RCC 7860 (cell line): Measurements from ENCODE around the gene TAF3.
"Not testable (repeated sequence)": the region's sequence is repeated elsewhere in the genome, so short reads cannot be mapped to it uniquely, and the experiment has no call there.

Source experiments
- DNase-seq: peaks from one replicate; pipeline ENCODE4 v3.0.0-alpha.2; 2015; ENCODE audit warnings: low spot score
- FAIRE-seq: peaks from 2 replicates; lab custom pipeline; 2012; peaks lifted over from hg19 to GRCh38; lab: Jason Lieb, UNC

TAF3 gene, protein sequence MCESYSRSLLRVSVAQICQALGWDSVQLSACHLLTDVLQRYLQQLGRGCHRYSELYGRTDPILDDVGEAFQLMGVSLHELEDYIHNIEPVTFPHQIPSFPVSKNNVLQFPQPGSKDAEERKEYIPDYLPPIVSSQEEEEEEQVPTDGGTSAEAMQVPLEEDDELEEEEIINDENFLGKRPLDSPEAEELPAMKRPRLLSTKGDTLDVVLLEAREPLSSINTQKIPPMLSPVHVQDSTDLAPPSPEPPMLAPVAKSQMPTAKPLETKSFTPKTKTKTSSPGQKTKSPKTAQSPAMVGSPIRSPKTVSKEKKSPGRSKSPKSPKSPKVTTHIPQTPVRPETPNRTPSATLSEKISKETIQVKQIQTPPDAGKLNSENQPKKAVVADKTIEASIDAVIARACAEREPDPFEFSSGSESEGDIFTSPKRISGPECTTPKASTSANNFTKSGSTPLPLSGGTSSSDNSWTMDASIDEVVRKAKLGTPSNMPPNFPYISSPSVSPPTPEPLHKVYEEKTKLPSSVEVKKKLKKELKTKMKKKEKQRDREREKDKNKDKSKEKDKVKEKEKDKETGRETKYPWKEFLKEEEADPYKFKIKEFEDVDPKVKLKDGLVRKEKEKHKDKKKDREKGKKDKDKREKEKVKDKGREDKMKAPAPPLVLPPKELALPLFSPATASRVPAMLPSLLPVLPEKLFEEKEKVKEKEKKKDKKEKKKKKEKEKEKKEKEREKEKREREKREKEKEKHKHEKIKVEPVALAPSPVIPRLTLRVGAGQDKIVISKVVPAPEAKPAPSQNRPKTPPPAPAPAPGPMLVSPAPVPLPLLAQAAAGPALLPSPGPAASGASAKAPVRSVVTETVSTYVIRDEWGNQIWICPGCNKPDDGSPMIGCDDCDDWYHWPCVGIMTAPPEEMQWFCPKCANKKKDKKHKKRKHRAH

DNA sequence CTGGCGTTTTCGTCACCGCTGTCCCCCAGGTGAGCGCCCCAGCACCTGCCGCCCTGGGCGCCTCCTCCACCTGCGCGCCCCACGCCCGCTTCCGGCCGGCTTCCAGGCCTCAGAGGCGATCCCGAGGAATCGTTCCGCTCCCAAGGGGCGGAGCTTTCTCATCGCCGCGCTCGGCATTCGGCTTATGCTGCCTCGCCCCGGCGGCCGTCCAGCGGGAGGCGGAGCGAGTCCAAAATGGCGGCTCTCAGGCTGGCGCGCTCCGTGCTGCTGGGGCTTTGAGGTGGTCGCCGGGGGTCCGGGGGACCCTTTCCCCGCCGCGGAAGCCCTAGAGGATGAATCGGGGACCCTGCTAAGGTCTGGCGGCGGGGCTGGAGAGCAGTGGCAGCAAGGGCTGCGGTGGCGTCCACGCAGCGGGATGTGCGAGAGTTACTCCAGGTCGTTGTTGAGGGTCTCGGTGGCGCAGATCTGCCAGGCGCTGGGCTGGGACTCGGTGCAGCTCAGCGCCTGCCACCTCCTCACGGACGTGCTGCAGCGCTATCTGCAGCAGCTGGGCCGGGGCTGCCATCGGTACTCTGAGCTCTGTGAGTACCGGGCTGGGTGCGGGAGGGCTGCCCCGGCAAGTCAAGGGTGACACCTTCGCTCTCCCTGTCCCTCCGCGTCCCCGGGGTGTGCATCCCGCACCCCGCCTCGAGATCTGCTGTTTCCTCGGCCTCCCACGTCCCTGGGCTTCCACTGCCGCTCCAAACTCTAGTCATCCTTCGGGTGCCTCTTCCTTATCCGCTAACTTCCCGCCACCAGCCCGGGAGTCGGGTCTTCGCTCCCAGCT is at the start of gene TAF3:
TSS of gene TAF3 (plus strand) at position 211 of the 826 bp plus-strand sequence. CDS start at position 416, 205 bp downstream.
- peak; percentile 70 for DNase-seq
- no peak for FAIRE-seq

DNA sequence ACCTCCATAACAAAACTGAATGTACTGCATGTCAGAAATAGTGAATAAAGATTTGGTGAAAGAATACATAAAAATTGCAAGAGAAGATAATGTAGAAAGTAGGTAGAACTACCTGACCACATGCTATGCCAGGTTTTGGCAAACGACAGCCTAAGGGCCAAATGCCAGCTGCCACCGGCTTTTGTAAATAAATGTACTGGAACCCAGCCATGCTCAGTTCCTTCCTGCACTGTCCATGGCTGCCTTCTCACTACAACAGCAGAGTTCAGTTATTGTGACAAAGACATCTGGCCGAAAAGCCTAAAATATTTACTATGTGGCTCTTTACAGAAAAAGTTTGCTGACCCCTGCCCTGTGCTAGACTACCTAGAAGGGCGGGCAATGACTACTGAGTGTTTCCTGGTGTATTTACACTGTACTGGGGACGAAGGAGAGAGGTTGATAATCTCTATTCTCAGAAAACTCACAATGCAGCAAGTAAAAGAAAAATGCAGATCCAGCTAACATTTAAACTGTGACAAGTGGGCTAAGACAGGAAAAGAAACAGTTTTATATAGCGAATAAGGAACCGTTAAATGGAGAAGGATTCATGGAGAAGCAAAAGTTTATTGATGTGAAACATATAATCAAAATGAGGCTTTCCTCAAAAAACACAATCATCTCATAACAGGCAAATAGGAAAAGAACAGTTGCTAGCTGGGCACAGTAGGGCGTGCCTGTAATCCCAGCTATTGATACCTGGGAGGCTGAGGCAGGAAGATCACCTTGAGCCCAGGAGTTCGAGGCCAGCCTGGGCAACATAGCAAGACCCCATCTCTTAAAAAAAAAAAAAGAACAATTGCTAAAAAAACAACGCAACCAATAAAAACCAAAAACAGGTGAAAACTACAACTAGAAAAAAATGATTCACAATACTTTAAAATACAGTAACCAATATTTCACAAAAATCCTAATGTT is 44.2 kb upstream of the TAF3 start:
- FAIRE-seq (no peak), DNase-seq (no peak)

DNA sequence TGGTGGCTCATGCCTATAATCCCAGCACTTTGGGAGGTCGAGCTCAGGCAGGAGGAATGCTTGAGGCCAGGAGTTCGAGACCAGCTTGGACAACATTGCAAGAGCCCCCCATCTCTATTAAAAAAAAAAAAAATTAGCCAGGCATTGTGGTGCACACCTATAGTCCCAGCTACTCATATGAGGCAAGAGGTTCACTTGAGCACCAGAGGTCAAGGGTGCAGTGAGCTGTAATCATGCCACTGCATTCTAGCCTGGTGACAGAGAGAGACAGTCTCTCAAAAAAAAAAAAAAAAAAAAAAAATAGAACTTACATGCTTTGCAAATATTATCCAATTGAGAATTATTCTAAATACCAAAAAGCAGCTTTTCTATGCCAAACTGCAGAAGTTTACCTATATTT is 41.5 kb upstream of the TAF3 start:
- no peak for FAIRE-seq
- no peak for DNase-seq

DNA sequence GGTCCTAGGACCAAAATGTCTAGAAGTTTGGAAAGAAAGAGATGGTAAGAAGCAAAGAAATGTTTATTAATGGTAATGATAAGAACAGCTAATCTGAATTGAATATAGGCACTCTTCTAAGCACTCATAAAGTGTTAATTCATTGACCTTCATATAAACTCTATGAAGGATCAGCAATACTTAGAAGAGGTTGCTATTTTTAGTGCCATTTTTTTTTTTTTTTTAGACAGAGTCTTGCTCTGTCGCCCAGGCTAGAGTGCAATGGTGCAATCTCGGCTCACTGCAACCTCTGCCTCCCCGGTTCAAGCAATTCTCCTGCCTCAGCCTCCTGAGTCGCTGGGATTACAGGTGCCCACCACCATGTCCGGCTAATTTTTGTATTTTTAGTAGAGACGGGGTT is 36.1 kb upstream of the TAF3 start:
- FAIRE-seq, DNase-seq: not testable (repeated sequence)

DNA sequence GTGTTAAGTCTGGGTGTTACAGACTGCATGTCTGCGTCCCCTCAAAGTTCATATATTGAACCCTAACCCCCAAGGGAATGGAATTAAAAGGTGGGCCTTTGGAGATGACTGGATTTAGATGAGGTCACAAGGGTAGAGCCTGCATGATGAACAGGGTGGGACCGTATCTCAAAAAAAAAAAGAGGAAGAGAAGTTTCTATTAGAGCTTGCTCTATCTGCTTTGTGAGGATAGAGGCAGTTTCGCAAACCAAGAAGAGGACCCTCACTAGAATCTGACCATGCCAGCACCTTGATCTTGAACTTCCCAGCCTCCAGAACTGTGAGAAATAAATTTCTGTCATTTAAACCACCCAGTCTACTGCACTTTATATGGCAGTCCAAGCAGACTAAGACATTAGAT is 31.9 kb upstream of the TAF3 start:
- DNase-seq (no peak), FAIRE-seq (no peak)

DNA sequence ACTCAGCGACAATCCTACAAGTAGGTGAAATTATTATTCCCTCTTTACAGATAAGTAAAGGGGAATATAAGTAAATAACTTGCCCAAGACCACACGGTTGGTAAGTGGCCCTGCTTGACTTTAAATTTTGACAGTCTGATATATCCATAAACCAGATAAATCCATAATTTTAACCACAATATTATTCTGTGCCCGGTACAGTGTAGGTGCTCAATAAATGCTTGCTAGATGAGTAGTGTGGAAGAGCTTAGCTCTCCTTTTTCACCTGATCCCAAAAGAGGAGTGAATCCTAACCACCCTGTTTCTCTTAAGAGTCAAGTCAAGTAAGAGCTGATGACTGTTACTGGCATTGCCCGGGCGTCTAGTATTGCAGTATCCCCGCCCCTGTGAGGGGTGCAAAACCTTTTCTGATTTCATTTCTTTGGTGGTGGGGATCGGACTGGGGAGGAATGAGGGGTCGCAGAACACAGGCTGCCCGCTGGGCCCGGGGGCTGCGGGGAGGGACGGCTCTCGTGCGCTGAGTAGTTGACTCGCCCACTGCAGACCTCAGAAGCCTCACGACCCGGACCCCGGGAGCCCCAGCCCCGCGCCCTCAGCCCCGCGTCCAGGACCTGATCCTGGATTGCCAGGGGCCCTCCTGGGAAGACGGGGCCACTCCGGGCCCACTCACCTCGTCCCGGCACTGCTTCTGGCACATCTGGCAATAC is 31.0 kb upstream of the TAF3 start:
- FAIRE-seq (no peak), DNase-seq (no peak)

DNA sequence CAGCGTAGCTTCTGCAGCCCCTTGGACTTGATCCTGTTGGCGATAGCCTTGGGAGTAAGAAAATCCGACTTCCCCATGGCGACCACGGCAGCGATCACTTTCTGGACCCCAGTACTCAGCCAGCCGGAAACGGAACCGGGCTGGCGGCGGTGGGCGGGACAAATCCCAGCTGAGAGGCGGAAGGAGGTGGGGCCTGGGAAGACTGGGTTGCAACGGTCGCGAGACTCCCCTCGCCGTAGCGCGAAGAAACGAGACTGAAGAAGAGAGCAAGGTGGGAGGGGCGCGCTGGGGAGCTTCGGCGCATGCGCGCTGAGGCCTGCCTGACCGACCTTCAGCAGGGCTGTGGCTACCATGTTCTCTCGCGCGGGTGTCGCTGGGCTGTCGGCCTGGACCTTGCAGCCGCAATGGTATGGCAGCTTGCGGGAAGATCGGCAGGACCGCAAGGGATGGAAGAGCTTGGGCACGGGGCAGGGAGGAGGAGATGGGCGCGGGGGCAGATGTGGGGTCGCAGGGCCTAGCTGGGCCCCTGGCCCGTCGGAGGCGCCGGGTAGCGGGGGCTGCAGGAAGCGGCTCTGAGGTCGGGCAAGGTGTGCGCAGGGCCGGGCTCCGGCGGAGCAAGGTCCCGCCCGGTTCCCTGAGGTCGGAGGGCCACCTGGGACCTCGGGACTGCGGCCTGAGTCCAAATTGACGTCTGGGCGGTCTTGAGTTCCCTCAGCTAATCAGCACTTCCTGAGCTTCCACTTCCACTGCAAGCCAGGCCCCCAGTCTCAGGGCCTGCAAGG is 30.3 kb upstream of the TAF3 start, which contains the start of the genes ATP5F1C and KIN:
TSS of gene ATP5F1C (plus strand) at position 321 of the 782 bp plus-strand sequence. CDS start at position 352, 31 bp downstream.
TSS of gene KIN (minus strand) at position 137 of the 782 bp plus-strand sequence. CDS start at position 77, 60 bp downstream.
- peak; percentile 93 for DNase-seq
- peak; percentile 84 for FAIRE-seq

DNA sequence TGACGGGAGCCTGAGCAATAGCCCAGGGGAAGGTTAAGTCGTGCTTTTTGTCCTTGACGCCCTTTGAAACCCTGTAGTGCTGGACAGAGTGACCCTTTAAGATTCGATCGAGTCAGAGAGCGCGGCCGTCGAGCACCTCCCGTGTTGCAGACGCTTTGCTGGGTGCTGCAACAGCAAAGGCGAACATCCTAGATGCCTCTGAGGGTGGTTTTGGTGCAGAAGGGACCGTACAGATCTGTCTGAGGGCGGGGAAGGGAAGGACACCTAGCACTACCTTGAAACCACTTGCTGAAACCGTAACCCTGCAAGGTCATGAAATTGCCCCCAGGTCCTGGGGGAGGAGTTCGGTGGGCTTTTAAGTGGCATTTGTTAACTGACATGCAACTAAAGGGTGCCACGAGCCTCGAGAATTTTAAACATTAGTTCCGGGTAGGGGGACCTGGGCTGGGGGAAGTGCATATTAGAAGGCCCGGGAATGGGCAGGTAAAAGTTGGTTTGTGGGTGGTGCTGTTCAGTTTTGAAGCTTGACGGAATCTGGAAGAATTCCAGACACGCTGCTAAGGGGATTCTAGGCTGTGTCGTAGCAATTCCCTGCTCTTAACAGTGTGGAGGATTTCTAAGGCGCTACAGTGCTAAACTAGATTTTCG is 29.5 kb upstream of the TAF3 start:
- FAIRE-seq (no peak), DNase-seq (no peak)

DNA sequence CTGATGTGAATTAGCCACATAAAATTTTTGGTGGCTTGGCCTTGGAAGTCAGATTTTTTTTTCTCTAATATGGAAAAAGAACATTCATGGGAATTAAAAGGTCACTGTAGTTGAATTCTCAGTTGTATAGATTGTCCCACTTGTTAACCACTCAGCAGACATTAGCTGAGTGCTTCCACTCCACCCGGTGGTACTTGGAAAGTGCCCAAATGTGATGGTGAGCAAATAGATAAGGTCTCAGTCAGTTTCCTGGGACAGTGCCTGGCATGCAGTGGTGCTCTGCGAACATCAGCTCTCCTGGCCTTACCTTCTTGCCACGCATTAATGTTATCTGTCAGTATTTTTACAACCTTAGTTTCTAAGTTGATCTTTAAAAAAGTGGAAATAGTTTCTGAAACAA is 28.9 kb upstream of the TAF3 start:
- peak; percentile 29 for DNase-seq
- FAIRE-seq = peak; percentile 45

DNA sequence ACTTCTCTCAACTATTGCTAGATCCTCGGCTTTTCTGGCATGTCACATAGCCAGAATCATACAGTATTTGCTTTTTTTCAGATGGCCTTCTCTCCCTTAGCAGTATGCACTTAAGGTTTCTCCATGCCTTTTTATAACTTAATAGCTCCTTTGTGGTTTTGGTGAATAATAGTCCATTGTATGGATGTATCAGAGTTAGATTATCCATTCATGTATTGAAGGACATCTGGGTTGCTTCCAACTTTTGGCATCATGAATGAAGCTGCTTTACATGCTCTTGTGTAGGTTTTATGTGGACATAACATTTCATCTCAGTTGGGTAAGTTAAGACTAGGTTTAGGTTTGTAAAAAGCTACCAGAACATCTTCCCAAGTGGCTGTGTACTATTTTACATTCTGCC is 25.8 kb upstream of the TAF3 start:
- DNase-seq = no peak
- no peak for FAIRE-seq

DNA sequence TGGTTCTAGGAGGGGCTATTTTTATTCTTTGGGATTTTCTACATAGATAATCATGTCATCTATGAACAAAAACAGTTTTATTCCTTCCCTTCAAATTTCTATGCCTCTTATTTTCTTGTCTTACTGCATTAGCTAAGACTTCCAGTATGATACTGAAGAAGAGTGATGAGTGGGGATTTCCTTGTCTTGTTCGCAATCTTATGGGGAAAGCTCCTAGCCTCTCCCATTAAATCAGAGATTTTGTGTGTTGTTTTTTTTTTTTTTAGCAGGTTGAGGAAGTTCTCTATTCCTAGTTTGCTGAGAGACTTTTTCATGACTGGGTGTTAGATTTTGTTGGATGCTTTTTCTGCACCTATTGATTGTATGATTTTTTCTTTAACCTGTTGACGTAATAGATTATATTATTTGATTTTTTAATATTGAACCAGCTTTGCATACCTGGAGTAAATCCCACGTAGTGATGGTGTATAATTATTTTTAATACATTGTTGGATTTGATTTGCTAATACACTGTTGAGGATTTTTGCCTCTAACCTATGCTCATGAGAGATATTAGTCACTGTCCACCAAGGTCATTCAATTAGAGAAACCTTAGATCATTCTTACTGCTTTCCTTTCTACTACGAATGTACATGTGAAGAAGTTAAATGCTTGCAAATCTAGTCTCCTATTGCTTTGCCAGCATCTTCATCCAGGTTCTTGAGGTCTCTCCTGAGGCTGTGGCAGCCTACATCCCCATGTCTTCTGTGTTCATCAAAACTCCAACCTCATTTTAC is 23.9 kb upstream of the TAF3 start:
- FAIRE-seq (no peak), DNase-seq (no peak)

DNA sequence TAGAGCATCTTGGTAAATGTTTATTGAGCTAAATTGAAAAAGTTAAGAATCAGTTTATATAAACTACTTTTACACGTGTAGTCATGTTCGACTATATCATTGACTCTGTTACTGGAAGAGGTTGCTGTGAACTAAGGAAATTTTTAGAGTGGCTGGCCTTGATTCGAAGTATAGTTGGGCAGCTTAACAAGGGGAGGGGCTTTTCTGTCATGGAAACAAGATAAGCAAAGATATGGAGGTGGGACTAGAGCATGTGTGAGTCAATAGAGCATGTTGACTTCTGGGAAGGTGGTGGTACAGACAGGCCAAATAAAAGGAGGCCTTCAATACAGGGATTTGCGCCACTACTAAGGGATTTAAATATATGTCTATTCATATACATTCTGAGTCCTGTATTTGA is 22.7 kb upstream of the TAF3 start:
- no peak for FAIRE-seq
- DNase-seq = no peak

DNA sequence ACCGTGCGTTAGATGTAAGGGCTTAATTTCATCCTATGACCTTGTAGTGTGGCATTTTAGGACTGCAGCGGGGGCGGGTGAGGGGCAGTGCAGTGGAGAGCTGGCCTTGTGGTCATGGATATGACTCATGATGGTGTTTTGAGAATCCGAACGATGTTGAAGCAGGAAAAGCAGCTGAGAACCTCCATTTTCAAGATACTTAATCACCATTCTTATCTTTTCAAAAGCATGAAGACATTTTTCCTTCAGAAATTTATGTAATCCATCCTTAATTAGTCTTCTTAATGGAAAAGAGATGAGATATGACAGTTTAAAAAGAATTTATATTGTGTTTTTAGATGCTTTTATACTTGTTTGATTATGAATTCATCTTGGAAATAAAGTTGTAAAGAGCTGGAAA is 20.7 kb upstream of the TAF3 start:
- FAIRE-seq (peak; percentile 95), DNase-seq (peak; percentile 71)

DNA sequence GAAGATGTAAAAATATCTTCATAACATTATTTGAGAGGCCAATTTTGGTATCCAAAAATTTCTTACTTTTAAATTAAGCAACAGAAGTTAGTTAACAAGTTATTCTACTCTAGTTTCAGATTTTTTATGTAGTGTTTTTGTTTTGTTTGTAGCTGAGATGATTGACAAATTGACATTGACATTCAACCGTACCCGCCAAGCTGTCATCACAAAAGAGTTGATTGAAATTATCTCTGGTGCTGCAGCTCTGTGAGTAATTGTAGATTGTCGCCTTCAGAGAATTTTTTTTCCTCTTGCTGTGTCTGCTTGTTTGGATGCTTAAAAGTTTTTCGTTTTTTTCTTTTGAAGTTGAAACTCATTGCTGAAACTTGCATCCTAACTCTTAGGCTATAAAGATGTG is 15.7 kb upstream of the TAF3 start:
- DNase-seq (no peak), FAIRE-seq (no peak)

DNA sequence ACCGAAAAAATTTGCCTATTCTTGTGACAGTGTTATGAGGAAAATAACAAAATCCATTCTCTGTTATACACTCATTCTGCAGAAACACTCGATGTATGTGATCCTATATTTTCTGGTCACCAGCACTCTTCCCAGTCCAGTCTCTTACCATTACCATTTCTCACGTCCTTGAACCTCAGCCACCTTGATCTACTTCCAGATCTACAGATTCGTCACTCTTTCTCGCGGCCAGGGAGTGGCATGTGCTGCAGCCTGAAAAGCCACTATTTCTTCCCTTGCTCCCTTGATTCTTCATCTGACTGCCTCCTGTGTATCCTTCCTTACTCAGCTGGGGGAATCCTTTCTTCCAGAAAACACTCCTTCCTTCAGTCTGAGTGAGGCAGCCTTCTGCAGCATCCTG is 14.1 kb upstream of the TAF3 start:
- DNase-seq = no peak
- no peak for FAIRE-seq

DNA sequence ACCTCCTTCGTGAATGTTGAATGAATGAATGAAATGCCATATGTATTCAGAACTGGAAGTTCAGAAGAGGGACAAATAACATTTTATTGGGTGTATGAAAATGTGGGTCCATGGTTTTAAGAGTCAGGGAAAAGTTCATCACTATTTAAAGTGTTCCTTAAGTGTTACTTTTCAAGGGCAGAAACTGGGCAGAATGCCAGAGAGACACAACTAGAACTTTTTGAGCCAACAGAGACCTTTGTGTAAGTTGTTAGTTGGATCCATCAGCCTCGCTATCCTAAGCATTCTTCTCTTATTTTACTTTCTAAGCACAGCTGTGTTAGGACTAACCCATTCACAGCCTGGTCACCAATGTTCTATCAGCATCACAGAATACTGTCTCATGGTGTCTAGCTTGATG is 13.6 kb upstream of the TAF3 start:
- DNase-seq = no peak
- no peak for FAIRE-seq

DNA sequence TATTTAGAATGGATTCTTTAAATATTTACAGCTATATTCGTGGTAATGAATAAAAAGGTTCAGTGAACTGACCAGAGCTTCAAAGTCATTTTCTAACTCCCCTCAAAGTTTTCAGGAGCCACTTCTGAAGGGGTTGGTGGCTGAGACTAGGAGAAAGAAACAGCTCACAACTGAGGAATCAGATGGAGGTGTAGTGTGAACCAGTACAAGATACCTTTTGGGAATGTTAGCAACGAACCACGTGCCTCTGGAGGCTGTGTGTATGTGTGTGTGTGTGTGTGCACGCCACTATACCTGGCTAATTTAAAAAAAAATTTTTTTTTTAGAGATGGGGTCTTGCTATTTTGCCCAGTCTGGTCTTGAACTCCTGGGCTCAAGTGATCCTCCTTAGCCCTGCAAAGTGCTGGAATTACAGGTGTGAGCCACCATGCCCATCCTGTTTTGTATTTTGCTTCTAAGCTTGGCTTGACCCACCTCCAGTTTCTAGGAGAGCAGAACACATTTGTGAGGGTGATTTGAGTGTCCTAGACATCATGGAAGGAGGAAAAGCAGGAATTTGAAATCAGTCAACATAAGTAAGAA is 9.5 kb upstream of the TAF3 start:
- no peak for DNase-seq
- FAIRE-seq = no peak
